ENCODE measurements around the gene RPS6KA4. TPM values are rescaled to one million over a fixed set of nuclear protein-coding genes. Genes with fewer than 3 reads are reported as not detected.

Gene RPS6KA4
- polyA plus RNA-seq, 1 experiment: 33.8 TPM

DNA sequence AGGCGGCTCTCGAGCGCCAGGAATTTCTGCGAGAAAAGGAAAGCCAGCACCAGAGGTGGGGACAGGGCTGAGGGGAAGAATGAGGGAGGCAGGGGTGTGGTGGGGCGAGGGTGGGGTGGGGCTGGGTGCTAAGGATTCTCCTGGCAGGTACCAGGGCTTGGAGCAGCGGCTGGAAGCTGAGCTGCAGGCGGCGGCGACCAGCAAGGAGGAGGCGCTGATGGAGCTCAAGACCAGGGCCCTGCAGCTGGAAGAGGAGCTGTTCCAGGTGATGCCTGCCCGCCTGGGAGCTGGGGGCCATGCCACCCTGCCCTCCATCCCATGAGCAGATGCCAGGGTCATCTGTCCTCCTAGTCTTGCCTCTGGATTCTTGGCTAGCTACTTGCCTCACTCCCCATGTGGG is 9.6 kb upstream of the RPS6KA4 start:
- CTCF ChIA-PET: interaction anchor here (0.8 kb wide), 1 partner anchor 18 kb away, joined by 5 read pairs; no protein-coding TSS in a partner anchor
- H3K27me3 ChIP-seq (ENCODE audit: control insufficient read depth, insufficient read depth, low read length): peaks cover 1% of the 10 kb centered on the region
- TF ChIP-seq, protein P1, sequence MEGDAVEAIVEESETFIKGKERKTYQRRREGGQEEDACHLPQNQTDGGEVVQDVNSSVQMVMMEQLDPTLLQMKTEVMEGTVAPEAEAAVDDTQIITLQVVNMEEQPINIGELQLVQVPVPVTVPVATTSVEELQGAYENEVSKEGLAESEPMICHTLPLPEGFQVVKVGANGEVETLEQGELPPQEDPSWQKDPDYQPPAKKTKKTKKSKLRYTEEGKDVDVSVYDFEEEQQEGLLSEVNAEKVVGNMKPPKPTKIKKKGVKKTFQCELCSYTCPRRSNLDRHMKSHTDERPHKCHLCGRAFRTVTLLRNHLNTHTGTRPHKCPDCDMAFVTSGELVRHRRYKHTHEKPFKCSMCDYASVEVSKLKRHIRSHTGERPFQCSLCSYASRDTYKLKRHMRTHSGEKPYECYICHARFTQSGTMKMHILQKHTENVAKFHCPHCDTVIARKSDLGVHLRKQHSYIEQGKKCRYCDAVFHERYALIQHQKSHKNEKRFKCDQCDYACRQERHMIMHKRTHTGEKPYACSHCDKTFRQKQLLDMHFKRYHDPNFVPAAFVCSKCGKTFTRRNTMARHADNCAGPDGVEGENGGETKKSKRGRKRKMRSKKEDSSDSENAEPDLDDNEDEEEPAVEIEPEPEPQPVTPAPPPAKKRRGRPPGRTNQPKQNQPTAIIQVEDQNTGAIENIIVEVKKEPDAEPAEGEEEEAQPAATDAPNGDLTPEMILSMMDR (IDR thresholded peaks at IDR 0.05; ENCODE audit: insufficient read depth, low read depth, low read length): no peak
- DNase-seq (ENCODE audit: low read depth): no peak
- POLR2A ChIA-PET: no interaction called here
- H3K4me3 ChIP-seq (ENCODE audit: low read depth, low read length): no peak overlapping the region
- H3K36me3 ChIP-seq (ENCODE audit: control insufficient read depth, insufficient read depth, low read length): no peaks in the 10 kb centered on the region

DNA sequence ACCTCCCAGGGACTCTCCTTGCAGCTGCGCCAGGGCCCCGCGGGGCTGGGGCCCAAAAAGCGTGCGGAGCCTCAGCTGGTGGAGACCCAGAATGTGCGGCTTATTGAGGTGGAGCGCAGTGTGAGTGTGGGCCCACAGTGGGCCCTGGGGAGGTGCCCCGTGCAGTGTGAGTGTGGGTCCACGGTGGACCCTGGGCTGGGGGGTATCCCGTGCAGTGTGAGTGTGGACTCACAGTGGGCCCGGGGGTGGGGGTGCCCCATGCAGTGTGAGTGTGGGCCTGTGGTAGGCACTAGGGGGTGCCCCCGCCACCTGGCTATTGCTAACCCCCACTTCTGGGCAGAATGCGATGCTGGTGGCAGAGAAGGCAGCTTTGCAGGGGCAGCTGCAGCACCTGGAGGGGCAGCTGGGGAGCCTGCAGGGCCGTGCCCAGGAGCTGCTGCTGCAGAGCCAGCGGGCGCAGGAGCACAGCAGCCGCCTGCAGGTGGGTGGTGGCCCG is 7.8 kb upstream of the RPS6KA4 start:
- Histone ChIP-seq H3K27me3 (ENCODE audit: control insufficient read depth, insufficient read depth, low read length) (peaks cover 1% of the 10 kb centered on the region), H3K36me3 (ENCODE audit: control insufficient read depth, insufficient read depth, low read length) (no peaks in the 10 kb centered on the region), H3K4me3 (ENCODE audit: low read depth, low read length) (no peak overlapping the region)
- TF ChIP-seq, protein P1 (IDR thresholded peaks at IDR 0.05; ENCODE audit: insufficient read depth, low read depth, low read length): no peak
- POLR2A ChIA-PET: no interaction called here
- CTCF ChIA-PET: interaction anchor here (1.3 kb wide), 1 partner anchor 9 kb away, joined by 3 read pairs; no protein-coding TSS in a partner anchor
- no peak for DNase-seq (ENCODE audit: low read depth)

DNA sequence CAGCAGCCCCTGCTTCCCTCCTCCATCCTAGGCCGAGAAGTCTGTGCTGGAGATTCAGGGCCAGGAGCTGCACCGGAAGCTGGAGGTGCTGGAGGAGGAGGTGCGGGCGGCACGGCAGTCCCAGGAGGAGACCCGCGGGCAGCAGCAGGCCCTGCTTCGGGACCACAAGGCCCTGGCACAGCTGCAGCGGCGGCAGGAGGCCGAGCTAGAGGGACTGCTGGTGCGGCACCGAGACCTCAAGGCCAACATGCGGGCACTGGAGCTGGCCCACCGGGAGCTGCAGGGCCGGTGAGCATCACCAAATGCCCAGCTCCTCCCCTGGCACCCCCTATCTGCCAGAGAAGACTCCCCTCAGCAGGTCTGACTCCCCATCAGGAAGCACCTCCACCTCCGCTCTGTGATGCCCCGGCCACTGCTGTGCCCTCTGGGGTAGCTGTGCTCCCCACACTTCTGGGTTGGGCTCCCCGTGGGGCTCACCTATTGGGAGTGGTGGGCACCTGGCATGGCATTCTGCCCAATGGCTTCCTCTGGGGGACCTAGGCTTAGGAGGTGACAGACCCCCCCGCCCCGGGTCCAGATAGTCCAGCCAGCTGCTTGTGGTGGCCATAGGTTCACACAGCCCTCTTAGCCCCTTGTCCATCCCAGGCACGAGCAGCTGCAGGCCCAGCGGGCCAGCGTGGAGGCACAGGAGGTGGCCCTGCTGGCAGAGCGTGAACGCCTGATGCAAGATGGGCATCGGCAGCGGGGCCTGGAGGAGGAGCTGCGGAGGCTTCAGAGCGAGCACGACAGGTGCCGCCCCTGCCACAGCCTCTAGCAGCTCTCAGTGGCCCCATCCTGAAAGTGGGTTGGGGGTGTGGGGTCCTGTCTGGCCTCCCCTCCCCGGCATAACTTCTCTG is 6.6 kb upstream of the RPS6KA4 start:
- CTCF ChIA-PET: interaction anchor here (1.5 to 6.8 kb wide), 4 partner anchors 8 to 48 kb away, joined by 6 to 71 read pairs (median 14); partner anchors contain the start of genes PRDX5 and TRMT112

DNA sequence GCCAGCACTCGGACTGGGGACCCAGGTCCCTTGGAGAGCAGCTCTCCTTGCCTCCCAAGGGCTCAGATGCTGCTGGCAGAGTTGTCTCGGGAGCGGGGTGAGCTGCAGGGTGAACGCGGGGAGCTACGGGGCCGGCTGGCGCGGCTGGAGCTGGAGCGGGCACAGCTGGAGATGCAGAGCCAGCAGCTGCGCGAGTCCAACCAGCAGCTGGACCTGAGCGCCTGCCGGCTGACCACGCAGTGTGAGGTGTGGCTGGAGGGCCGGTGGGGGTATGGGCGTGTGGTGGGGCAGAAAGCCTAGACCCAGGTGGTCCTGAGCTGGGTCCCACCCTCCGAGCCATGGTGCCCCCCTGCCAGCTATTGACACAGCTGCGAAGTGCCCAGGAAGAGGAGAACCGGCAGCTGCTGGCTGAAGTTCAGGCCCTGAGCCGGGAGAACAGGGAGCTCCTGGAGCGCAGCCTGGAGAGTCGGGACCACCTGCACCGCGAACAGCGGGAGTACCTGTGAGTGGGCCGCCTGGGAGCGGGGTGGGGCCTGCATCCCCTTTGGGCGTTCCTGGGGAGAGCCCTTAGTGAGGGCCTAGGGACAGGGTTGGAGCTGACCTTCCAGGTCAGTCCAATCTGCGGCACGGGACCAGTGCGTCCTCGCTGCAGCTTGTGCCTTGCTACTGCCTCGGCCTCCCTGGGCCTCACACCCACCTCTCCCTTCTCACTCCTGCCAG is 5.8 kb upstream of the RPS6KA4 start:
- TF ChIP-seq, protein P1 (IDR thresholded peaks at IDR 0.05; ENCODE audit: insufficient read depth, low read depth, low read length): no peak
- Histone ChIP-seq H3K27me3 (ENCODE audit: control insufficient read depth, insufficient read depth, low read length) (no peaks in the 10 kb centered on the region; the same call in 1 of the 2 replicates), H3K36me3 (ENCODE audit: control insufficient read depth, insufficient read depth, low read length) (no peaks in the 10 kb centered on the region), H3K4me3 (ENCODE audit: low read depth, low read length) (no peak overlapping the region)
- ChIA-PET CTCF (interaction anchor here (0.7 to 6.8 kb wide), 5 partner anchors 9 to 102 kb away, joined by 3 to 71 read pairs (median 7); partner anchors contain the start of genes PLCB3, PRDX5 and TRMT112), POLR2A (no interaction called here)
- DNase-seq (ENCODE audit: low read depth): no peak

More for the DNA sequence above, 6.6 kb upstream of the RPS6KA4 start:
- Histone ChIP-seq H3K36me3 (ENCODE audit: control insufficient read depth, insufficient read depth, low read length) (no peaks in the 10 kb centered on the region), H3K4me3 (ENCODE audit: low read depth, low read length) (no peak overlapping the region), H3K27me3 (ENCODE audit: control insufficient read depth, insufficient read depth, low read length) (no peaks in the 10 kb centered on the region; the same call in 1 of the 2 replicates)
- POLR2A ChIA-PET: no interaction called here
- TF ChIP-seq, protein P1 (IDR thresholded peaks at IDR 0.05; ENCODE audit: insufficient read depth, low read depth, low read length): no peak
- no peak for DNase-seq (ENCODE audit: low read depth)
